ENCODE results near the gene POLR2L.

POLR2L gene

DNA sequence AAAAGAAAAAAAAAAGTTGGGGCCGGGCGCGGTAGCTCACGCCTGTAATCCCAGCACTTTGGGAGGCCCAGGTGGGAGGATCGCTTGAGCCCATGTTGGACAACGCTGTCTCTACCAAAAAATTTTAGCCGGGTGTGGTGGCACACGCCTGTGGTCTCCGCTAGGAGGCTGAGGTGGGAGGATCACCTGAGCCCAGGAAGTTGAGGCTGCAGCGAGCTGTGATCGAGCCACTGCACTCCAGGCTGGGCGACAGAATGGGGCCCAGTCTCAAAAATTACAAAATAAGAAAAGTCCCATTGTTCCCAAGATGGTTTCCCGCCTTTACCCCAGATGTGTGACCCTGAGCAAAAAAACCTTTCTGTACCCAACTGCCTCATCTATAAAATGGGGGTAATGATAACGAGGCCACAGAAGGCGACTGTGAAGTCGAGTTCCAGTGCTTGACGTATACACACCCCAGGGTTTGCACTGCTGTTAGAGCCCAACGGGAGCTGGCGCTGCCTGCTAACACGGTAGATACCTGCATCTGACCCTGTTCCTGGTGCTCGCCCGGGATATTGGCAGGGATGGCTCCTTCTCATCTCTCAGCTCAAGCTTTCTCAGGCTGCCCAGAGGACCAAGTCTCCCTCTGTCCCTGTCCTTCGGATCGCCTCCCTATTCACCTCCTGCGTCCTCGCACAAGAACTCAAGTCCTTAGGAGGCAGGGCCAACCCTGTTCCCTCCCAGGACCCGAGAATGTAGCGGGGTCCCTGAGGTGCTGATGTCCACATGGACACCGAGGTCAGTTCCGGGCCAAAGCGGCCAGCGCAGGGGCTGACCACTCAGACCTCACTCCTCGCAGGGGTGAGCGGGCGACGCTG lies 33.7 kb downstream of the POLR2L start:
- DNase-seq: no peak

DNA sequence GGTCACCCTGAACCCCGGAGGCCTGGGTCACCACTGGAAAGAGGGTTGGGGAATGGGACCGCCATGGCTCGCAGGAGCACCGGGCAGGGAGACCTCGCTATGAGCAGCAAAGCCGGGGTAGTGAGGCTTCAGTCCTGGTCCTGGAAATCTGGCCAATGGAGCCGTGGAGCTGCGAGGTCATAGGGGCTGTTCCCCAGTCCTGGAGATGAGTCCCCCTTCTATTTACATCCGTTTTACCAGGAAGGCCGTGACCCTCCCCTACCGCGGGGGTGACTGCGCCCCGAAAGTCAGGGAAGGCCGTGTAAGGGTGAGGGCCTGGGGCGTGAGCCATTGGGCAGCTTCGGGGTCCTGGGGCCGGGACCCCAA lies 37.7 kb downstream of the POLR2L start:
- no peak for DNase-seq

DNA sequence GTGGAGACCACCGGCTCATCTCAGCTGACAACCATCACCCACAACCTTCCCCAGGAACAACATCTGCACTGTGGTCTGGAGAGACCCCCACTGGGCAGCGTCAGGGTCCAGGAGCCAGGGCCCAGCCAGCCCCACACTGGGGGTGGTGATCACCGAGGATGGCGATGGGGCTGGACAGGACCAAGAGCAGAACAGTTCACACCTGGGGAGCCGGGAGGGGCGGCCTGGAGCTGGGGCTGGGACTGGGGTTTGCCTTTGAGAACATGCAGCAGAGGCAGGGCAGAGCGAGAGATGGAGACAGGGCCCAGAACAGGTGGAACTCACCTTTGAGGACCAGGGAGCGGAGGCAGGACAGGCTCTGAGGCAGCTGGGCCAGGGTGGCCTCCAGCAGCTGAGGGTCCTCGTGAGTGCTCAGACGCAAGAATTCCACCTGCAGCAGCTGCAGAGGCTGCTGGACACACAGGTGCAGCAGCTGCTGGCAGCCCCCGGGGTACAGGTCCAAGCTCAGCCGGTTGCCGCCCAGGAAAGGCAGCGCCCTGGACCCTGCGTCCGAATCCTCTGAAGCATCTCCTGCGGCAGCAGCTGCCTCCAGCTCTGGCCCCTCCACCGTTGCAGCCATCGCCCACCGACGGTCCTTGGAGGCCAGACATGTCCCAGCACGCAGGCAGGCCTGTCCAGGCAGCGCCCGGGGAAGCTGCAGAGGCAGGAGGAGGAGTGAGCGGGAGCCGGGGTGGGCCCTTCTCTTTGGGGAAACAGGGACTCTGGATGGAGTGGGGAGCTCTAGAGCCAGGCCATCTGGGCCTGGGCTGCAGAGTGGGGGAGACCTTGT lies 38.3 kb downstream of the POLR2L start:
- no peak for DNase-seq

DNA sequence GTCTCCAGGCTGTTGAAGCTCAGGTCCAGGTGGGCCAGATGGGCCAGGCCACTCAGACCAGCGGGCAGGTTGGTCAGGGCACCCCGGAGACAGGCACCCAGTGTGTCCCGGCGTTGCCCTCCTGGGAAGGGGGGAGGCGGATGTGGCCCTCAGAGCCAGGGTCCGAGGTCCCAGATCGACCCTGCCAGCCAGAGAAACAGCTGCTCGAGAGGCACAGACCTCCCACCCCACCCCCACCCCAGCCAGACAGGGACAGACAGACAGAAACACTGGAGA lies 38.9 kb downstream of the POLR2L start:
- no peak for DNase-seq

DNA sequence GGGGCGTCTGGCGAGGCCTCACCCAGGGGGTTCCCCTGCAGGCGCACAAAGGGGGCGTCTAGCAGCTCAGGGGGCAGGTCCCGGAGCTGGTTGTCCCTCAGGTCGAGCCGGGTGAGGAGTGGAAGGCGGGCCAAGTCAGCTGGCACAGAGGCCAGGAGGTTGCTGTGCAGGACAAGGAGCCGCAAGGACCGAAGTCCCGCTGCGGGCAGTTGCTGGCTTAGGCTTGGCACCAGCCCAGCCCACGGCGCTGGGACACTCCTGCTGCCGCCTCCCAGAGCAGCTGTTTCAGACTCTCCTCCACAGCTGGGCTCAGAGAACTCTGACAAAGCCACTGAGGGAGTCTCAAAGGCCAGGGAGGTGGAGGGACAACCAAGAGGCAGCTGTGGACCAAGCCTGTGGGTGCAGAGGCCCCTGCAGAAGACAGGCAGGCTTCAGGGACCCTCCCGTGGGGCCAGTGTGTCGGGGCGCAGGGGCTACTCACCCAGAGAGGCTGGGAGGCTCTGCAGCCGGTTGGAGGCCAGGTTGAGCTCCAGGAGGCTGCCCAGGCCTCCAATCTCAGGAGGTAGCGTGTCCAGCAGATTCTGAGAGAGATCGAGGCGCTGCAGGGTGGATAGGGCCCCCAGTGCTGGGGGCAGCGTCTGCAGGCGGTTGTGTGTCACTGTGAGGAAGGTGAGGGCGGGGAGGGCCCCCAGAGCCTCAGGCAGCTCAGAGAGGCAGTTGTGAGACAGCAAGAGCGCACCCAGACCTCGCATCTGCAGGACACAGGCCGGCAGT lies 39.4 kb downstream of the POLR2L start:
- no peak for DNase-seq

DNA sequence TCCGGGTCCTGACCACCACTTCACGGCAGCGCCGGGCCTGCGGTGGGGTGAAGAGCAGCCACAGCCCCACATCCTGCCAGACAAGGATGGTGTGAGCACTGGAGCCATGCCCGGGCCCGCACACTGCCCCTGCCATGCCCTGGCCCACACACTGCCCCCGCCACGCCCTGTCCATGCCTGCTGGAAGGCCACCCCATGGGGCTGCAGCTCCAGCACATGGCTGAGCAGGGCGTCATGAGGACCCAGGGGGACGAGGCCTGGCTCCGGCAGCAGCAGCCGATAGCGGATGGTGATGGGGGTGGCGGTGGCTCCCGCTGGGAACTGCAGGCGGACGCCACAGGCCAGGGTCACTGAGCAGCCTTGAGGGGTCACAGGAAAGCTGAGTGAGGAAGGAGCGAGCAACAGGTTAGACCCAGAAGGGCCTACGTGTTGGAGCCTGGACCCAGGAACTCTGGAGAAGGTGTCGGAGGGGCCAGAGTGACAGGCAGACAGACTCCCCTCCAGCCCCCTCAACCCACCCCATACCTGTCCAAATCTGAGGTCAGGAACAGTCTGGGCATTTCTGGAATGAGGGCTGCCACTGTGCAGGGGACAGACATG lies 40.2 kb downstream of the POLR2L start:
- DNase-seq: no peak

DNA sequence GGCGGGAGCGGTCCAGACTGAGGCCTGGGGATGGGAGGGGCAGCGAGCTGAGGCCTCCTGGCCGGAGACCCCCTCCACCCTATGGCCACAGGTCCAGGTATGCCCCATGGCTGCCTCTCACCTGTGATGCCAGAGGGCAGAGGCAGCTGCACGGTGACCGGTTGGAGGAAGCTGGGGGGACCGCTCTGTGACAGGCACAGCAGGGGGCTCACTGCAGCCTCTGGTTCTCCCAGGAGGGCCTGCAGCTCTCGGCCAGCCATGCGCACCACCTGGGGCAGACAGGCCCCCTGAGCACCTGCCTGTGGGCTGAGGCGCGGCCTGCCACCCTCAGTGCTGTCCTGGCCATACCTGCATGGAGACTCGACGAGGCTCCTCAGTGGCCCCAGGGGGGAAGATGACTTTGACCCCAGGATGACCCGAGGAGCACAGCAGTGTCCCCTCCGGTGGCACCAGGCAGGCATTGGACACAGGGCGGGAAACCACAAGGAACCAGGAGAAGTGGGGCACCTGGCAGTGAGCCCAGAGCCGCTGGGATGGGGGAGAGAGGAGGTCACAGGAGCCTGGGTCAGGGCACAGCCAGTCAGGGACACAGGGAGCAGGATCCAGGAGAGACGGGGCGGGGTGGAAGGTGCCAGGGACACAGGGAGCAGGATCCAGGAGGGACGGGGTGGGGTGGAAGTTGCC lies 41.1 kb downstream of the POLR2L start:
- DNase-seq: no peak

DNA sequence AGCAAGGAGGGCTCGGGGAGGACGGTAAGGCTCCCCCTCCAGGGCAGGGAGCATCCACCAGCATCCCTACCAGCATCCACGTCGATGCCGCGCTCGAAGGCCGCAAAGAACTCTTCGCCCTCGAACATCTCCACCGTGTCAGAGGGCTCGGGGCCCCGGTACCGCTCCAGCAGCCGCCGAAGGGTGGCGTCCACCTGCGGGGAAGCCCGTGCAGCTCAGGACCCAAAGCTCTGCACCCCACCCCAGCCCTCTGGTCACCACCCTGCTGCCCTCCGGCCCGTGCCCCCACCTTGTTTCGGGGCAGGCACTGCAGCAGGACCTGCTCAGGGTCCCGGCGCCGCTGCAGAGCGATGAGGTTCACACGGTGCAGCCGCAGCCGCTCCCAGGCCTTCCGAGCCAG lies 41.9 kb downstream of the POLR2L start:
- no peak for DNase-seq

DNA sequence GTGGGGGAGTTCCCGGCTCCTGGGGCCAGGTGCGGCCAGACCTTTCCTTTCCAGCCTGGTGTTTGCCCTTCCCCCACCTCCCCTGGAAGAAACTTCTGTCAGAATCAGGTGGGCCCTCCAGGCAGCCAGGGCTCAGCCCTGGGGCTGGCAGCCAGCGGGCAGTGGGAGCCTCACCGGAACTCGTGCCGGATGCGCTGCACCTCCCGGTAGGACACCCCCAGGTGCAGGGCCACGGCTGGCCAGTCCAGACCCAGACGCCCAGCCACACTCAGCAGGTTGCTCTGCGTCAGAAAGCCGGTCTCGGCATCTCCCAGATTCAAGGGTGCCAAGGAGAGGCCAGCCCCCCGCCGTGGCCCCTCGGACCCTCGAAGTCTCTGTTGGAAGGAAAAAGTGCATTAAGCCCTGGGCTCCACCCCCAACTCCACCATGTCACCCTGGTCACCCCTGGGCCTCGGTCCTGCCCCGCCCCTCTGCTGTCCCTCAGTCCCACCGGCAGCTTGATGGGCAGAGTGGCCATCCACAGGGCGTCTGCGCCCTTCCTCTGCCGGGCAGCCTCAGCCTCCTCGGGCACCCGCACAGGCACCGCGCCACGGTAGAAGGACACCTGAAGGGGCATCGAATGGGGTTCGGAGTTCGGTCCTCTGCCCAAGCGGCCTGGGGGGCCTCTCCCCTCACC lies 42.5 kb downstream of the POLR2L start:
- no peak for DNase-seq

DNA sequence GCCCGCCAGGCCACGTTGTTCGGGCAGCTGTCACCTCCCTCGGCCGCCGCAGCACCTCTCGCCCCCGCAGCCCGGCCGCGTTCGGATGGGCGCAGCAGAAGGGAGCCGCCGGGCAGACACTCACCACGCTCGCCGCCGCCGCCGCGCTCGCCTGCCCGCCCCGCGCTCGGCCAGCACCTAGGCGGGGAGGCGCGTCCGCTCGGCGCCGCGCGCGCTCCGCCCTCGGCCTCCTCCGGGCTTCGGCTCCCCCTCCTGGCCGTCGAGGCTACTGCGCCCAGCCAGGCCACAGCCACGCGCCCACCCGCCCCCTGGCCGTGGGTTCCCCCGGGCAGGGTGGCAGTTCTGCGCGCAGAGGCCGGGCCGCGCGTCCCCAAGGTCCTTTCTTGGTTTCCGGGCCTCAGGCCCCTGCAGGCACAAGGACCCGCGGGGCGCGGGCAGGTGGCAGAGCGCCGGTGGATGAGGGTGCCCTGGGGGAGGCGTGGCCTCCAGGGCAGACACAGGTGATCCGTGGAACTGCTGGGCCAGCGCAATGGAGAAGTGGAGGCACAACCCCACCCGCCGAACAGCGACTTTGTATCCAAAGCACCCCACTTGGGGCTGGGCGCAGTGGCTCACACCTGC lies 44.1 kb downstream of the POLR2L start, which contains the start of gene SLC25A22:
Gene SLC25A22 (minus strand): TSS at position 189 of the 621 bp plus-strand sequence. CDS start 3,275 bp downstream, outside the sequence.
- peak; percentile 65 to 76 (median 74) for DNase-seq

DNA sequence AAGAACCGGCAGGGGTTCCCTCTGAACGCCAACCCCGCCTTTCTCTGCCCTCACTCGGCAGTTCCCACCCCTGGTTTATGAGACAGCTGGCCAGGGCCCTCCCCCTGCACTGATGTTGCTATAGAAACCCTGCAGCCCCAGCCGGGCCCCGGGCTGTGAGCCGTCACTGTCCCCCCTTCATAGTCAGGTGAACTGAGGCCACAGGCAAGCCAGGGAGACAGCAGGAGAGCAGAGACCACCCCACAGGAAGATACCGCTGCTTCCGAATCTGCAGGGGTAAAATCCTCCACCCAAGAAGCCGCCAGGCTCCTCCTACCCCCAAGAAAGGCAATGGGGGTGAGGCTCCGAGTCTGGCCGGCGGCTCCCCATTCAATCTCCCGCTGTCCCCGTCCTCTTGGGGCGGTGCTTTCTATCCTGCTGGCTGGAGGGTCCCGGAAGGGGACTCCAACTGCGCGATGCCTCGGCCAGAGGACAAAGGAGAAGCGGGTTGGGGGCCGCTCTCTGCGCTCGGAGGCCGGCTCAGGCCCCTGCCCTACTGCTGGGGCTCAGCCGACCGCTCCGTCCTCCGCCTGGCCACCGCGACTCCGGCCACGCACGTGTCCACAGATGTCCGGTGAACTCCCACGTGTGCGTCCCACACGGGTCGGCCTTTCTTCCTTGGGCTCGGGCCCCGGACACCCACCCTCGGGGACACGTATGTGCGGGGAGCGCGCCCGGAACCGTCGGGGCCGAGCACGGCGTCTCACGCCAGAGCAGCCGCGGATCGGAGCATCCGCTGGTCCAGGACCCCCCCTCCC lies 44.8 kb downstream of the POLR2L start:
- peak; percentile 52 to 70 (median 60) for DNase-seq

DNA sequence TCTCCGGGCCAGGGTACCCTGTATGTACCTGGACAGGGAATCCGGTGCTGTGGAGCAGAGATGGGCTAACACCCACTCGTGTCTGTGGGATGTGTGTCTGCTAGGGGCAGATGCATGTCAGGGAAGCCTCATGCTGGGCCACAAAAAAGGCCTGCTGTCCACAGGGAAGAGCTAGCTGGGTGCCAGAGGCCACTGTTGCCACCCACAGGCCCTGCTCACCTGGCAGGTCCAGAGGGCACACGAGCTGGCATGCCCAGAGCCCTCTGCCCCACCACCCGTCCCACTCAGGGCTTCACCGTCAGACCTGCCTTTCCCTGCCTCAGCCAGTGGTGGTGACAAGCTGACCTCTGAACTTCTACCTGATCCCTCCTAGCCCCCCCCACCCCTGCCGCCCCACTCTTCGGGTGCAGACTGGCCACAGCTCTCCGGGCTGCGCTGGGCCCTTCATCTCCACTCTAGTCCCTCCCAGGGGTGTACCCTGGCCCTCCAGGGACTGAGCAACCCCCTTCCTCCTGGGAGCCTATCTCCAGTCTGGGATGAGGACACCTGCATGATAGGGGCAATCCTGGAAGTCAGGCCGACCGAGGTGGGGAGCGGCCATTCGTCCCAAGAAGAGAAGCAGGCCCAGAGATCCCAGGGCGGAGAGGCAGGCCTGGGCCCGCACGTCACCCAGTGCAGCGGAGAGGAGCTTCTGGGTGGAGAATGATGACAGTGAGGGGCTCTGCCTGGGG lies 45.6 kb downstream of the POLR2L start:
- no peak for DNase-seq

DNA sequence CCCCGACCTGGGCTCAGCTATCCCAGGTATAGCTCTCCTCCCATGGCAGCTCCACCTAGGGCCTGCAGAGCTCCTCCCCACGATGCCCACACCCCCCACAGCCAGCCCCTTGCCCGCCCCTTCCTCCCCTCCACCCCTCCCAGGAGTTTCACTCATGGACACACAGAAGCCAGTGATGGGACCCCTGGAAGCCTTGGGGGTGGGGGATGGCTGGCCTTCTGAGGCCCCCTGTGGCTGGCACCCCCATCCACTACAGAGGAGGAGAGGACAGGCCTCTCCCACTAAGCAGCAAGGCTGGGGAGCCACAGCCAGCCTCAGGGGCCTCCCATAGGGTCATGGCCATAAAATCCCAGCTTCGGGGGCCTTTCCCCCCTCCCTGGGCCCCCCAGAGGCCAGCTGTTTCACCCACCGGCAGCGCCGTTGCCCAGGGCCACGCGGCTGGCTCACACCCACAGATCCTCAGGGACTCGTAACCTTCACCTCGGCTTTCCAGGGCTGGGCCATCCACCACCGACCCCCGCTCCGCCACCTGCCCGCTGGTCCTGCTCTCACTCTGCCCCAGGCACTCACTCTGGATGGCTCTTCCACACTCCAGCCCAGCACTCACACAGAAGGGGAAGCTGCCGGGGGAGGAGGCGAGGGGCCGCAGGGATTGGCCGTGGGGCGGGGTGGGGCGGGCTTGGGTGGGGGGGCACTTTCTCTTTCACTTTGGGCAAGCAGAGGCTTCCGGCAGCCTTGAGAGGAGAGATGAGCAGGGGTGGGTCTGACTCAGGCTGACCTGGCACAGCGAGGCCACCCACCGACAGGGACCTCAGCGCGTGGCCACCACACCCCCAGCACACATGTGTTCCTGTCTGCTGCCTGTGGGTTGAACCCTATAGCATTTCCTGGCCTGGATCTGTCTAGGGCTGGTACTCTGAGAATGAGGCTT lies 46.4 kb downstream of the POLR2L start:
- DNase-seq: peak; percentile 74 to 84 (median 76)

DNA sequence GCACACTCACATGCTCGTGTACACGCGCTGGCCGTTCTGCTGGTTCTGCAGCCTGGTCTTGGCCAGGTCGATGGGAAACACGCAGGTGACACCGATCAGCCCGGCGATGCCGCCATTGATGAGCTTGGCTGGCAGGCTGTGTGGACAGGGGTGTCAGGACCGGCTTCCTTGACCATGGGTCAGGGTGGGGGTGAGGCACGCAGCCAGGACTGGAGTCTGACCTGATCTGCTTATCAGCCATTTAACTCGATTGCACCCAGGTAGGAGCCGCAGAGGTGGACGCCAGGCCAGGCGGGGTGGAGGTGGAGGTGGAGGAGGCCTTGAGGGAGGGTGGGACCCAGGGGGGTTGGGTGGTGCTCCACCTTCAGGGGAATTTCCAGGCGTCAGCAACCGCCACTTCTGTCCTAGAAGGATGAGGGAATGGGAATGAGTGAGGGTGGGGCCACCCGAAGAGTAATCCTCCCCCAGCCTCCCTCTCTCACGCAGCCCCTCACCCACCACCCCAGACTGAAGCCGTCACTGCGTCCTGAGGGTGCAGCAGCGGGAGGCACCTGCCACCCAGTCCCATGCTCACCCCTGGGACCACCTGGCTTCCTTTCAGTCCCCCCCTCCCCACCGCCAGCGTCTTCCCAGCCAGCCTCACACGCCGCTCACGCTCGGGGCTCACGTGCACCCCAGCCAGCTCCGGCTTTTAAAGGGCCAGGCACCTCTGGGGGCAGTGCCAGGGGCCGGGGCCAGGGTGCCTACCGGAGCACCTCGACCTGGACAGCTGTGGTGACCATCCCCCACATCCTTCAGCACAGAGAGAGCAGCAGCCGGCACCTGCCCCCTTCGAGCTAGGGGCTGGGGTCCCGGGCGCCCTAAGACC lies 47.3 kb downstream of the POLR2L start:
- no peak for DNase-seq

DNA sequence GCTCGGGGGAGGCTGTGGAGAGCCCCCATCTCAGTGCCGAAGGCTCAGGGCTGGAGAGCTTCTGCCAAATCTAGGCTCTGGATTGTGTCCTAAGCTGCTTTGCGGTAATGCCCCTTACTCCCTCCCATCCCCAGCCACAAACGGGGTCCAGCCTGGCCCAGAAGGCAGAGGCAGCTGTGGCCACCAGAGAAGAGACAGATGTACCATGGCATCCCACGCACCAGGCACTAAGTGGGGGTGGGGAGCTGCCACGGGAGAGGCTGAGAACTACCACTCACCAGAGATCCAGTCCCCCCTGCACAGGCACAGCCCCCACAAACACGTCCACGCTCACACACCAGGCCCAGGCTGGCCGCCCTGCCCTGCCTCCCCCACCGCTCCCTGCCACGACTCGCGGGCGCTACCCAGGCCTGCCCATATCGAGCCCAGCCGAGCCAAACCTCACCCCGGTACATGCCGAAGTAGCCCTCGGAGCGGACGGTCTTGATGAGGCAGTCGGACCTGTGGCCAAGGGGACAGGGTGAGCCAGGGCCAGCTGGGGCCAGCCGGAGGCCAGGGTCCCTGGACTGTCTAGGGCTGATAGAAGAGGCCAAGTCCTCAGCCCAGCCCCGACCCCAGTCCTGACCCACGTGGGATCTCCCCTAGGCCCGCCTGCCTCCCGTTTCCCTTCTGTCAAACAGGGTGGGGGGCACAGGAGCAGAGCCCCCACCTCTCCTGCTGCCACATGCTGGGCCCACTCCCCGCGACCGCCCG lies 48.1 kb downstream of the POLR2L start:
- no peak for DNase-seq

DNA sequence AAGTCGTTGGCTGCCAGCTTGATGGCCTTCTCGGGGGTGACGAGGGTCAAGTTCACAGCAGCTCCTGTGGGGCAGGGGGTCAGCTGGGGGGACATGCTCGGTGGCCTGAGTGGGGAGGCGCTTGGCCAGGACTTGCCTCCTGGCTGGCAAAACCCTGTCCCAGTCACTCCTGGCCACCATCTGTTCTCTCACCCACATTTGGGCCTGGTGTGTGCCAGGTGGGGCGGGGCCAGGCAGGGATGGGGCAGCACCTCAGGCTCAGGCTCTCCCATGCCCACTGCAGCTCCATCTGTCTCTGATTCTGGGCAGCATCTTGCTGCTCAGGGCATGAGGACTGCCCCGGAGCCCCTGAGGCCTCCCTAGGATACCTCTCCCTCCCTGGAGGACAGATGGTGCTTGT lies 48.8 kb downstream of the POLR2L start:
- DNase-seq: no peak

DNA sequence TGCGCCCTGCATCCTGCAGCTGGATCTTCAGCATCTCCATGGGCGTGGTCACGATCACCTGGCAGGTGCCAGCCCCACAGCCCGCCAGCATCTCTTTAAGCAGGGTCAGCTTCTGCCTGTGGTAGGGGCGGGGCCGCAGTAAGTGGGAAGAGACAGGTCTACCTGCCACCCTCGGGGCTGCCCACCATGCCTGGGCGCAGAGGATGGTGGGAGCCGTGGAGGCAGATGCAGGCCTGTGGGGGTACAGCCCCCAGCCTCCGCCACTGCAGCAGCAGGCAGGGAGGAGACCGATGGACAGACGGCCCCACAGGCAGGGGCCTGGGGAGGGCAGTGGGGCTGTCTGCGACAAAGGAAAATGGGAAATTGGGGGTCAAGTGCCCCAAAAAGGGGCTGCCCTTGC lies 49.5 kb downstream of the POLR2L start:
- DNase-seq: no peak
